ENCODE data around the gene COQ7. TPM values are rescaled to one million over a fixed set of nuclear protein-coding genes. Genes with fewer than 3 reads are reported as not detected.

COQ7 gene
- total and polyA plus RNA-seq, 2 donors (not counting 1 experiment from before 2014, with no cell fraction given) = 12.4 to 19.8 TPM

DNA sequence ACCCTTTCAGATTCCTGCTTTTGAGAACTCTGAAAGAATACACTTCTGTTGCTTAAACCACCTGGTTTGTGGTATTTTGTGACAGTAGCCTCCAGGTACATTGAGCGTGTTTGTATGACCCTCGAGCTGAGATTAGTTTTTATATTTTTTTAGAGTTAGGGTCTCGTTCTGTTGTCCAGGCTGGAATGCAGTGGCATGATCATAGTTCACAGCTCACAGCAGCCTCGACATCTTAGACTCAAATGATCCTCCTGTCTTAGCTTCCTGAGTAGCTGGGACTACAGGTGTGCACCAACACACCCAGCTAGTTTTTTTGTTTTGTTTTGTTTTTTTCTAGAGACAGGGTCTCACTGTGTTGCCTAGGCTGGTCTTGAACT is 41.9 kb downstream of the COQ7 start:
- no peak for TF ChIP-seq EZH2 (IDR thresholded peaks at IDR 0.05; ENCODE audit: low read length, missing control alignments)
- TF ChIP-seq, protein P1, sequence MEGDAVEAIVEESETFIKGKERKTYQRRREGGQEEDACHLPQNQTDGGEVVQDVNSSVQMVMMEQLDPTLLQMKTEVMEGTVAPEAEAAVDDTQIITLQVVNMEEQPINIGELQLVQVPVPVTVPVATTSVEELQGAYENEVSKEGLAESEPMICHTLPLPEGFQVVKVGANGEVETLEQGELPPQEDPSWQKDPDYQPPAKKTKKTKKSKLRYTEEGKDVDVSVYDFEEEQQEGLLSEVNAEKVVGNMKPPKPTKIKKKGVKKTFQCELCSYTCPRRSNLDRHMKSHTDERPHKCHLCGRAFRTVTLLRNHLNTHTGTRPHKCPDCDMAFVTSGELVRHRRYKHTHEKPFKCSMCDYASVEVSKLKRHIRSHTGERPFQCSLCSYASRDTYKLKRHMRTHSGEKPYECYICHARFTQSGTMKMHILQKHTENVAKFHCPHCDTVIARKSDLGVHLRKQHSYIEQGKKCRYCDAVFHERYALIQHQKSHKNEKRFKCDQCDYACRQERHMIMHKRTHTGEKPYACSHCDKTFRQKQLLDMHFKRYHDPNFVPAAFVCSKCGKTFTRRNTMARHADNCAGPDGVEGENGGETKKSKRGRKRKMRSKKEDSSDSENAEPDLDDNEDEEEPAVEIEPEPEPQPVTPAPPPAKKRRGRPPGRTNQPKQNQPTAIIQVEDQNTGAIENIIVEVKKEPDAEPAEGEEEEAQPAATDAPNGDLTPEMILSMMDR (conservative IDR thresholded peaks at IDR 0.05 in 1 of 2, IDR thresholded peaks at IDR 0.05 in 1 of 2; ENCODE audit: low read depth in 1 of 2, low read length in 2 of 2) = no peak
- Histone ChIP-seq H3K27me3 (ENCODE audit: control insufficient read depth, insufficient read depth, low read length) (no peaks in the 10 kb centered on the region), H2AFZ (ENCODE audit: low read length) (no peak overlapping the region), H3K27ac (ENCODE audit: insufficient read depth, low read length) (no peak overlapping the region), H3K79me2 (ENCODE audit: control insufficient read depth, insufficient read depth, low read length) (peaks cover 4% of the 10 kb centered on the region), H3K4me1 (ENCODE audit: control insufficient read depth, extremely low read depth, insufficient read depth, low read length) (peaks cover 7% of the 10 kb centered on the region), H3K4me2 (ENCODE audit: extremely low read depth, insufficient read depth, low read length) (no peak overlapping the region), H3K9ac (ENCODE audit: insufficient read depth, low read length) (no peak overlapping the region), H4K20me1 (ENCODE audit: control insufficient read depth, extremely low read depth, insufficient read depth, low read length) (no peaks in the 10 kb centered on the region), H3K9me3 (ENCODE audit: control insufficient read depth, insufficient read depth, low read depth, low read length) (no peaks in the 10 kb centered on the region), H3K36me3 (ENCODE audit: control insufficient read depth, insufficient read depth, low read length) (no peaks in the 10 kb centered on the region), H3K4me3 (replicated peaks in 1 of 4; ENCODE audit: control extremely low read depth in 1 of 4, insufficient read depth in 1 of 4, low read depth in 3 of 4, low read length in 4 of 4) (no peak overlapping the region)
- DNase-seq (ENCODE audit: low read depth in 2 of 2) = no peak

- DNase-seq (ENCODE audit: low read depth in 2 of 2) = no peak
- no peak overlapping the region for H3K9ac ChIP-seq (ENCODE audit: insufficient read depth, low read length)
- H3K4me1 ChIP-seq (ENCODE audit: control insufficient read depth, extremely low read depth, insufficient read depth, low read length) = peaks cover 11% of the 10 kb centered on the region
- H3K27ac ChIP-seq (ENCODE audit: insufficient read depth, low read length) = no peak overlapping the region
- TF ChIP-seq, protein P1 (conservative IDR thresholded peaks at IDR 0.05 in 1 of 2, IDR thresholded peaks at IDR 0.05 in 1 of 2; ENCODE audit: low read depth in 1 of 2, low read length in 2 of 2) = no peak
- no peak for TF ChIP-seq EZH2 (IDR thresholded peaks at IDR 0.05; ENCODE audit: low read length, missing control alignments)
- H3K4me3 ChIP-seq (replicated peaks in 1 of 4; ENCODE audit: control extremely low read depth in 1 of 4, insufficient read depth in 1 of 4, low read depth in 3 of 4, low read length in 4 of 4) = no peak overlapping the region
- no peak overlapping the region for H3K4me2 ChIP-seq (ENCODE audit: extremely low read depth, insufficient read depth, low read length)
- H3K9me3 ChIP-seq (ENCODE audit: control insufficient read depth, insufficient read depth, low read depth, low read length) = no peaks in the 10 kb centered on the region
- H3K36me3 ChIP-seq (ENCODE audit: control insufficient read depth, insufficient read depth, low read length) = peaks cover 8% of the 10 kb centered on the region
- peaks cover 19% of the 10 kb centered on the region for H3K79me2 ChIP-seq (ENCODE audit: control insufficient read depth, insufficient read depth, low read length)
- H3K27me3 ChIP-seq (ENCODE audit: control insufficient read depth, insufficient read depth, low read length) = no peaks in the 10 kb centered on the region
- no peaks in the 10 kb centered on the region for H4K20me1 ChIP-seq (ENCODE audit: control insufficient read depth, extremely low read depth, insufficient read depth, low read length)
- H2AFZ ChIP-seq (ENCODE audit: low read length) = no peak overlapping the region
These were observed 43.3 kb downstream of the COQ7 start for GRCh38 chr16:19110537-19111360.

DNA sequence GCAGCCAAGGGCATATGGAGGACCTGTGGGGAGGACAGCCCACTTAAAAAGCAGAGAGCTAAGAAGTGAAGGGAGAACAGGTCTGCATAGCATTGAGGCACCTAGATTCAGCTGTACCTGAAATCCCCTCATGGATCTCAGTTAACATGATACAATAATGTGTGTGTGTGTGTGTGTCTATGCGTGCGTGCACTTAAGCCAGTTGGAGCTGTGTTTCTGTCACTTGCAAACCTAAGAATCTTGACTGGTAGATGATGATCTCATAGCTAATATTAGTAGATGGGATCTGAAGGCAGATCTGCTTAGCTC is 44.6 kb downstream of the COQ7 start:
- H3K9ac ChIP-seq (ENCODE audit: insufficient read depth, low read length) = no peak overlapping the region
- H3K27ac ChIP-seq (ENCODE audit: insufficient read depth, low read length) = no peak overlapping the region
- H3K27me3 ChIP-seq (ENCODE audit: control insufficient read depth, insufficient read depth, low read length) = no peaks in the 10 kb centered on the region
- no peak for TF ChIP-seq EZH2 (IDR thresholded peaks at IDR 0.05; ENCODE audit: low read length, missing control alignments)
- TF ChIP-seq, protein P1 (conservative IDR thresholded peaks at IDR 0.05 in 1 of 2, IDR thresholded peaks at IDR 0.05 in 1 of 2; ENCODE audit: low read depth in 1 of 2, low read length in 2 of 2) = no peak
- H3K79me2 ChIP-seq (ENCODE audit: control insufficient read depth, insufficient read depth, low read length) = peaks cover 31% of the 10 kb centered on the region
- no peak overlapping the region for H3K4me3 ChIP-seq (replicated peaks in 1 of 4; ENCODE audit: control extremely low read depth in 1 of 4, insufficient read depth in 1 of 4, low read depth in 3 of 4, low read length in 4 of 4)
- no peak for DNase-seq (ENCODE audit: low read depth in 2 of 2)
- H2AFZ ChIP-seq (ENCODE audit: low read length) = no peak overlapping the region
- H3K4me2 ChIP-seq (ENCODE audit: extremely low read depth, insufficient read depth, low read length) = no peak overlapping the region
- no peaks in the 10 kb centered on the region for H4K20me1 ChIP-seq (ENCODE audit: control insufficient read depth, extremely low read depth, insufficient read depth, low read length)
- peaks cover 22% of the 10 kb centered on the region for H3K4me1 ChIP-seq (ENCODE audit: control insufficient read depth, extremely low read depth, insufficient read depth, low read length)
- peaks cover 10% of the 10 kb centered on the region for H3K36me3 ChIP-seq (ENCODE audit: control insufficient read depth, insufficient read depth, low read length)
- H3K9me3 ChIP-seq (ENCODE audit: control insufficient read depth, insufficient read depth, low read depth, low read length) = no peaks in the 10 kb centered on the region

All from fibroblast of lung (primary cell).